Fibroblast of skin of left biceps (primary cell): Measurements from ENCODE around the gene CDH23.

ENCODE experiments used
- DNase-seq, 2 experiments: peaks; one replicate each; pipeline ENCODE4 v3.0.0-alpha.2; 2013; ENCODE audit warnings: low read depth in 2 of 2

The CDH23 gene

GRCh38 chr10:71687480-71687879 is 290.8 kb downstream of the CDH23 start:
- no peak for DNase-seq

- no peak for DNase-seq
Observed at GRCh38 chr10:71688256-71688655, 291.5 kb downstream of the CDH23 start.

GRCh38 chr10:71690094-71690720 is 293.5 kb downstream of the CDH23 start:
- no peak for DNase-seq

GRCh38 chr10:71691405-71691804 is 294.7 kb downstream of the CDH23 start:
- DNase-seq = no peak

- DNase-seq = no peak
Observed at GRCh38 chr10:71692598-71693306, 296.0 kb downstream of the CDH23 start.

- no peak for DNase-seq
Observed at GRCh38 chr10:71693377-71693776, 296.7 kb downstream of the CDH23 start.

GRCh38 chr10:71694039-71694501 is 297.4 kb downstream of the CDH23 start:
- DNase-seq = no peak

- no peak for DNase-seq
Observed at GRCh38 chr10:71694567-71694968, 297.8 kb downstream of the CDH23 start.

GRCh38 chr10:71695502-71696476 is 299.1 kb downstream of the CDH23 start:
- DNase-seq = no peak

GRCh38 chr10:71696628-71697326 is 300.1 kb downstream of the CDH23 start:
- DNase-seq = no peak

- DNase-seq = no peak
Observed at GRCh38 chr10:71697938-71698709, 301.4 kb downstream of the CDH23 start.

GRCh38 chr10:71698737-71699136 is 302.0 kb downstream of the CDH23 start:
- DNase-seq = no peak

GRCh38 chr10:71700731-71701368 is 304.1 kb downstream of the CDH23 start:
- DNase-seq = no peak

GRCh38 chr10:71701496-71702132 is 304.9 kb downstream of the CDH23 start:
- no peak for DNase-seq

- DNase-seq = no peak
Observed at GRCh38 chr10:71703577-71703976, 306.9 kb downstream of the CDH23 start.

GRCh38 chr10:71704816-71705215 is 308.1 kb downstream of the CDH23 start:
- DNase-seq = no peak

- DNase-seq = no peak
Observed at GRCh38 chr10:71705582-71705981, 308.9 kb downstream of the CDH23 start.

- DNase-seq = no peak
Observed at GRCh38 chr10:71706216-71707121, 309.7 kb downstream of the CDH23 start.
